ENCODE data around the gene MTCH1. TPM values are rescaled to one million over a fixed set of nuclear protein-coding genes. Genes with fewer than 3 reads are reported as not detected.

The MTCH1 gene
- total RNA-seq, 1 experiment from 2014 or later, result 241 TPM

- ChIA-PET CTCF (interaction anchor here (0.6 kb wide), 1 partner anchor 373 kb away, joined by 5 read pairs; no protein-coding TSS in a partner anchor), POLR2A (ENCODE audit: unreplicated experiment) (no interaction called here)
- DNase-seq, result no peak
- 0 out of 2 replicates have a peak, but pooled peaks cover 6% of the 10 kb centered on the region for H3K79me2 ChIP-seq (ENCODE audit: low read depth)
- H3K9me3 ChIP-seq (ENCODE audit: insufficient read depth, low read depth), result no peaks in the 10 kb centered on the region
- H3F3A ChIP-seq (ENCODE audit: insufficient read depth, low read depth), result peaks cover 8% of the 10 kb centered on the region; the same call in 1 of the 2 replicates
- H3K27ac ChIP-seq, result no peak overlapping the region
- peaks cover 33% of the 10 kb centered on the region for H3K36me3 ChIP-seq (ENCODE audit: low read depth)
- no peak overlapping the region for H3K4me2 ChIP-seq
- TF ChIP-seq, protein P1, sequence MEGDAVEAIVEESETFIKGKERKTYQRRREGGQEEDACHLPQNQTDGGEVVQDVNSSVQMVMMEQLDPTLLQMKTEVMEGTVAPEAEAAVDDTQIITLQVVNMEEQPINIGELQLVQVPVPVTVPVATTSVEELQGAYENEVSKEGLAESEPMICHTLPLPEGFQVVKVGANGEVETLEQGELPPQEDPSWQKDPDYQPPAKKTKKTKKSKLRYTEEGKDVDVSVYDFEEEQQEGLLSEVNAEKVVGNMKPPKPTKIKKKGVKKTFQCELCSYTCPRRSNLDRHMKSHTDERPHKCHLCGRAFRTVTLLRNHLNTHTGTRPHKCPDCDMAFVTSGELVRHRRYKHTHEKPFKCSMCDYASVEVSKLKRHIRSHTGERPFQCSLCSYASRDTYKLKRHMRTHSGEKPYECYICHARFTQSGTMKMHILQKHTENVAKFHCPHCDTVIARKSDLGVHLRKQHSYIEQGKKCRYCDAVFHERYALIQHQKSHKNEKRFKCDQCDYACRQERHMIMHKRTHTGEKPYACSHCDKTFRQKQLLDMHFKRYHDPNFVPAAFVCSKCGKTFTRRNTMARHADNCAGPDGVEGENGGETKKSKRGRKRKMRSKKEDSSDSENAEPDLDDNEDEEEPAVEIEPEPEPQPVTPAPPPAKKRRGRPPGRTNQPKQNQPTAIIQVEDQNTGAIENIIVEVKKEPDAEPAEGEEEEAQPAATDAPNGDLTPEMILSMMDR (conservative IDR thresholded peaks at IDR 0.05), result no peak
- no peak for TF ChIP-seq EZH2 (IDR thresholded peaks at IDR 0.05; ENCODE audit: low read depth)
- no peaks in the 10 kb centered on the region for H3K9me2 ChIP-seq (ENCODE audit: insufficient read depth)
- H3K4me1 ChIP-seq (replicated peaks; ENCODE audit: insufficient read depth), result no peaks in the 10 kb centered on the region
- no peak overlapping the region for H2AFZ ChIP-seq
- no peak overlapping the region for H3K4me3 ChIP-seq
- no TSS peak for BruUV-seq (replicated peaks)
- peaks cover 5% of the 10 kb centered on the region; the same call in 1 of the 2 replicates for H4K20me1 ChIP-seq (ENCODE audit: insufficient read depth)
- H3K27me3 ChIP-seq (ENCODE audit: insufficient read depth, low read depth), result no peaks in the 10 kb centered on the region
- intact Hi-C loops (cut with micrococcal nuclease; ENCODE audit: unreplicated experiment), result no loop called here
Observed at GRCh38 chr6:36973190-36973589, 12.8 kb downstream of the MTCH1 start.

DNA sequence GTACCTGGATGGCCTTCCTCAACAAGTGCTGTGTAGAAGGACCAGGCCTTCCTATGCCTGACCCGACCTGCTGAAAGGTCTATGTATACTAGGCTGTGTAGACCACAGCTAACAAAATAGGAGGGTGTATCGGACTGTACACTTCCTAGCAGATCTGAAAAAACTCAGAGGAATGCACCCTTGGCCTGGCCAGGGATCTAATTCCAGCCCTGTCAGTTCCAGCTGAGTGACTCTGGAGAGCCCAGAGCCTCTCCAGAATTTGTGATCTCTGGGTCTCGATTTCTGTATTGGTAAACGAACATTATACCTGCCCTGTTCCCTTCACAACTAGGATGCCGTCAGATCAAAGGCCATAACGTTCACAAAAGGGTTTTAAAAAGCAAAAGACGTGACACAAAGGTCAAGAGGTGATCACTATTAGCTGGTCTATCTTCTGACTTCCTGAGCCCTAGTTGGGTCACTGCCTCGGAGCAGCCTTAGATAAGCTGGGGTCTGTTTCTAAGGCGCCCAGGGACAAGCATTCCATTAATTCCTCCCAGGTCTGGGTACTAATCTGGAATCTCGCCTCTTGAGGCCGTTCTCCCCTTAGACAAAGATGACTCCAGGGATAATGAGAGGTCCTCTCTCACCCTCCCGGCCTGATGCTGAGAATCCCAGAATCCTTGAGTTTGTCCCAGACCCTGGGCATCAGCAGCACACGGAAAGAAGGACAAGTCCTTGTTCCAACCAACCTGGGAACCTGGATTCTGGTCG is 13.9 kb downstream of the MTCH1 start:
- Histone ChIP-seq H3K36me3 (ENCODE audit: low read depth) (peaks cover 33% of the 10 kb centered on the region), H3K4me1 (replicated peaks; ENCODE audit: insufficient read depth) (no peaks in the 10 kb centered on the region), H3K9me3 (ENCODE audit: insufficient read depth, low read depth) (no peaks in the 10 kb centered on the region), H3F3A (ENCODE audit: insufficient read depth, low read depth) (peaks cover 18% of the 10 kb centered on the region; the same call in 1 of the 2 replicates), H2AFZ (no peak overlapping the region), H3K4me2 (no peak overlapping the region), H3K79me2 (ENCODE audit: low read depth) (no peaks in the 10 kb centered on the region), H3K9me2 (ENCODE audit: insufficient read depth) (no peaks in the 10 kb centered on the region), H3K27ac (no peak overlapping the region), H4K20me1 (ENCODE audit: insufficient read depth) (no peaks in the 10 kb centered on the region; the same call in 1 of the 2 replicates), H3K4me3 (no peak overlapping the region), H3K27me3 (ENCODE audit: insufficient read depth, low read depth) (no peaks in the 10 kb centered on the region)
- BruUV-seq (replicated peaks), result no TSS peak
- DNase-seq, result no peak
- intact Hi-C loops (cut with micrococcal nuclease; ENCODE audit: unreplicated experiment), result no loop called here
- CTCF ChIA-PET, result no interaction called here
- POLR2A ChIA-PET (ENCODE audit: unreplicated experiment), result interaction anchor here (0.6 kb wide), 1 partner anchor 329 kb away, joined by 4 read pairs; no protein-coding TSS in a partner anchor
- no peak for TF ChIP-seq EZH2 (IDR thresholded peaks at IDR 0.05; ENCODE audit: low read depth)
- TF ChIP-seq, protein P1 (conservative IDR thresholded peaks at IDR 0.05), result no peak

DNA sequence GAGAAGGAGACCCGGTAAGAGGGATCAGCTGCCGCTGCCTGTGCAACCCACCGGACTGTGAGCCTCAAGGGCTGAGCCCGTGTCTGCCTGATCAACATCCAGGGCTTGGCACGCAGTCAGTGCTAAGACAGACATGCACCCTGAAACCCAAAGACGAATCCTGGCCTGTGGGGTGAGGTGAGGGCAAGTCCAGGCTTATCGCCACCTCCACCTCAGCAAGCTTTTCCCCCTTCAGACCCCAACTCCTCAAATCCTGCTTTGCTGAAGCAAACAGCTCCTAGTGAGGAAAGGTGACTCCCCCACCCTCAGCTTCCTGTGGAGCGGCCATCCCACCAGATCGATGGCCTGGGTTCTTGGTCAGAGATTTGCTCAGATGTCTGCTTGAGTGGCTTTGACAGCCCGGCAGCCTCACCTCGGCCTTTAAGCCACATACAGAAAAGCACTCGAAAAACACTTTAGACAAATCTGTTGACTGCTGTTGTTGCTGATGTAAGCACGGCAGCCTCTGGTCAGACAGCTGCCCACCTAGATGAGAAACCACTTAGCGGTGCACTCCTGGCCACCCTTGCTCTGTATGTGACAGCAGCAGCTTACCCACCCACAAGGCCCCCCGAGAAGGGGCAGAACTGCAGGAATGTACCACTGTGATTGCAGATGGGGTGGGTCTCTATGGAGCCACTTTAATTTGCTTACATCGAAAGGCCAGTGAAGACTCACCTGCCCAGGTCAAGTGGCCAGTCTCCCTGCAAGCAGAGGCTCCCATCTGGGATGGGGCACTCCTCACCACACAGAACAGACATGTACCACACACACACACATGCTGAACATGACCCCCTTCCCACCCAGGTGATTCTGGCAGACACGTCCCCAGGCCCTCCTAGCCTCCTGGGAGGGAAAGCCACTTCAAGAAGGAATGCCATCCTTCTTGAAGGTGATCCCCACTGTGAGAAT is 14.8 kb downstream of the MTCH1 start:
- BruUV-seq (replicated peaks), result no TSS peak
- TF ChIP-seq, protein P1 (conservative IDR thresholded peaks at IDR 0.05), result no peak
- no peak for TF ChIP-seq EZH2 (IDR thresholded peaks at IDR 0.05; ENCODE audit: low read depth)
- no peaks in the 10 kb centered on the region; the same call in 1 of the 2 replicates for H4K20me1 ChIP-seq (ENCODE audit: insufficient read depth)
- no peak overlapping the region for H3K4me3 ChIP-seq
- H3K79me2 ChIP-seq (ENCODE audit: low read depth), result no peaks in the 10 kb centered on the region
- intact Hi-C loops (cut with micrococcal nuclease; ENCODE audit: unreplicated experiment), result no loop called here
- no peaks in the 10 kb centered on the region for H3K9me2 ChIP-seq (ENCODE audit: insufficient read depth)
- ChIA-PET CTCF (no interaction called here), POLR2A (ENCODE audit: unreplicated experiment) (no interaction called here)
- H3K27me3 ChIP-seq (ENCODE audit: insufficient read depth, low read depth), result no peaks in the 10 kb centered on the region
- H3K4me2 ChIP-seq, result no peak overlapping the region
- DNase-seq, result no peak
- peaks cover 29% of the 10 kb centered on the region for H3K36me3 ChIP-seq (ENCODE audit: low read depth)
- H3K27ac ChIP-seq, result no peak overlapping the region
- H2AFZ ChIP-seq, result no peak overlapping the region
- no peaks in the 10 kb centered on the region for H3K9me3 ChIP-seq (ENCODE audit: insufficient read depth, low read depth)
- no peaks in the 10 kb centered on the region for H3K4me1 ChIP-seq (replicated peaks; ENCODE audit: insufficient read depth)
- peaks cover 18% of the 10 kb centered on the region; the same call in 1 of the 2 replicates for H3F3A ChIP-seq (ENCODE audit: insufficient read depth, low read depth)
